A549 (cell line): ENCODE results near the gene FDPS. TPM values are rescaled to one million over a fixed set of nuclear protein-coding genes. Genes with fewer than 3 reads are reported as not detected.
A peak's percentile ranks its signal among the peaks of the same experiment; 100 is the strongest.

ENCODE experiments used
- ATAC-seq, 2 experiments: fragments of 200-7000 bp in 1 of 2; fragments of >200 bp in 1 of 2; cut with Nextera tagmentation in 1 of 2; cut with Tn5 transposase in 1 of 2; 3 replicates each; pipeline versions ENCODE4 v1.8.0 to v1.9.1; 2018 to 2020; ENCODE audit warnings: mild to moderate bottlenecking in 1 of 2, moderate library complexity in 1 of 2
- CTCF ChIA-PET: fragments of 300-600 bp; sonication (Branson Sonifier 250); formaldehyde crosslinking; extraction: SDS; loops from one replicate; lab custom pipeline; 2021; ENCODE audit warnings: antibody characterized with exemption, inconsistent platforms; lab: Yijun Ruan, JAX
- POLR2A ChIA-PET: fragments of 350-600 bp; formaldehyde crosslinking; extraction: SDS; loops from one replicate; lab custom pipeline; 2021; ENCODE audit warnings: antibody characterized with exemption, inconsistent platforms; lab: Yijun Ruan, JAX
- DNase-seq, 2 experiments: peaks; one replicate each; pipeline versions ENCODE4 v3.0.0 to v3.0.0-alpha.2; 2011 to 2016; ENCODE audit warnings: low read depth in 1 of 2, low spot score in 1 of 2
- FAIRE-seq: peaks from 2 replicates; lab custom pipeline; 2011; peaks lifted over from hg19 to GRCh38; lab: Jason Lieb, UNC
- H3K27ac ChIP-seq, 2 experiments: fragments of >200 bp; sonication (Bioruptor Twin); formaldehyde crosslinking; 3 replicates each; pipeline ENCODE4 v1.5.1; 2016 to 2017
- H3K4me1 ChIP-seq: fragments of >200 bp; sonication (Bioruptor Twin); formaldehyde crosslinking; 3 replicates; pipeline ENCODE4 v1.6.1; 2016
- H3K4me2 ChIP-seq: fragments of >200 bp; sonication (Bioruptor Twin); formaldehyde crosslinking; 3 replicates; pipeline ENCODE4 v1.6.1; 2016
- H3K4me3 ChIP-seq: fragments of >200 bp; sonication (Bioruptor Twin); formaldehyde crosslinking; 3 replicates; pipeline ENCODE4 v1.5.1; 2016
- H3K9me3 ChIP-seq: fragments of >200 bp; sonication (Bioruptor Twin); formaldehyde crosslinking; 3 replicates; pipeline ENCODE4 v1.6.1; 2016
- BHLHE40 ChIP-seq: IDR thresholded peaks from 2 replicates; pipeline ENCODE4 v1.6.1; 2012; ENCODE audit warnings: low read depth, low read length, inconsistent platforms
- CBX2 ChIP-seq: fragments of 200-600 bp; sonication (generic); IDR thresholded peaks from 2 replicates; pipeline ENCODE4 v1.6.1; 2016; ENCODE audit warnings: low read depth, mild to moderate bottlenecking, borderline replicate concordance
- CEBPB ChIP-seq, 2 experiments: fragments of >200 bp in 1 of 2; sonication (Bioruptor Twin) in 1 of 2; formaldehyde crosslinking in 1 of 2; IDR thresholded peaks; 2 replicates each; pipeline ENCODE4 v1.6.1; 2012 to 2016
- CHD2 ChIP-seq: fragments of 150-350 bp; IDR thresholded peaks from 2 replicates; pipeline ENCODE4 v1.6.1; 2014; ENCODE audit warnings: low read length; ENCODE audit not compliant: partially characterized antibody
- CHD4 ChIP-seq: fragments of 200-600 bp; sonication (generic); IDR thresholded peaks from 2 replicates; pipeline ENCODE4 v1.6.1; 2016; ENCODE audit warnings: antibody characterized with exemption, mild to moderate bottlenecking, borderline replicate concordance
- FOSB ChIP-seq: fragments of 250-450 bp; sonication (Bioruptor Pico); IDR thresholded peaks from 2 replicates; pipeline ENCODE4 v1.5.0; 2020; ENCODE audit warnings: mild to moderate bottlenecking, moderate library complexity
- FOSL2 ChIP-seq, 2 experiments: fragments of 450-650 bp in 1 of 2; fragments of >200 bp in 1 of 2; sonication (Bioruptor Twin) in 1 of 2; formaldehyde crosslinking; IDR thresholded peaks; 2 replicates each; pipeline versions ENCODE4 v1.5.0 to v1.6.1; 2016 to 2020; ENCODE audit warnings: mild to moderate bottlenecking in 1 of 2, moderate library complexity in 1 of 2
- GATA3 ChIP-seq: IDR thresholded peaks from 2 replicates; pipeline ENCODE4 v1.6.1; 2012; ENCODE audit warnings: borderline replicate concordance
- HDAC2 ChIP-seq: fragments of 200-600 bp; sonication (generic); IDR thresholded peaks from 2 replicates; pipeline ENCODE4 v1.6.1; 2016
- HMGXB4 ChIP-seq: fragments of 250-450 bp; sonication (Bioruptor Pico); IDR thresholded peaks from 2 replicates; pipeline ENCODE4 v1.5.0; 2021; ENCODE audit warnings: mild to moderate bottlenecking, moderate library complexity, borderline replicate concordance
- HOXB5 ChIP-seq: fragments of 250-450 bp; sonication (Bioruptor Pico); IDR thresholded peaks from 2 replicates; pipeline ENCODE4 v1.5.0; 2020; ENCODE audit warnings: mild to moderate bottlenecking, moderate library complexity
- KDM1A ChIP-seq: fragments of 200-600 bp; sonication (generic); IDR thresholded peaks from 2 replicates; pipeline ENCODE4 v1.6.1; 2016; ENCODE audit warnings: low read depth, mild to moderate bottlenecking
- MAZ ChIP-seq: fragments of 150-350 bp; IDR thresholded peaks from 2 replicates; pipeline ENCODE4 v1.6.1; 2014; ENCODE audit warnings: antibody characterized with exemption, low read depth, low read length, borderline replicate concordance
- NR3C1 ChIP-seq: fragments of >200 bp; sonication (Bioruptor Twin); formaldehyde crosslinking; IDR thresholded peaks from 3 replicates; pipeline ENCODE4 v1.6.1; 2017
- PHF8 ChIP-seq: fragments of 200-600 bp; sonication (generic); IDR thresholded peaks from 2 replicates; pipeline ENCODE4 v1.6.1; 2016; ENCODE audit warnings: low read depth, mild to moderate bottlenecking, antibody characterized with exemption, moderate library complexity, borderline replicate concordance
- POLR2AphosphoS2 ChIP-seq: conservative IDR thresholded peaks from 2 replicates; pipeline ENCODE4 v1.6.1; 2012; ENCODE audit warnings: low read length, improper control_type of control experiment, inconsistent platforms
- RAD21 ChIP-seq, 2 experiments: fragments of >200 bp in 1 of 2; sonication (Bioruptor Twin) in 1 of 2; formaldehyde crosslinking in 1 of 2; IDR thresholded peaks in 1 of 2; conservative IDR thresholded peaks in 1 of 2; 2 replicates in 1 of 2; 3 replicates in 1 of 2; pipeline ENCODE4 v1.6.1; 2012 to 2018; ENCODE audit warnings: inconsistent platforms in 1 of 2
- REST ChIP-seq: fragments of 200-600 bp; sonication (generic); IDR thresholded peaks from 2 replicates; pipeline ENCODE4 v1.6.1; 2016; ENCODE audit warnings: antibody characterized with exemption, mild to moderate bottlenecking, moderate library complexity
- RNF2 ChIP-seq: fragments of 200-600 bp; sonication (generic); IDR thresholded peaks from 2 replicates; pipeline ENCODE4 v1.6.1; 2016; ENCODE audit warnings: low read depth, mild to moderate bottlenecking, antibody characterized with exemption, moderate library complexity, borderline replicate concordance
- SREBF2 ChIP-seq: fragments of 450-650 bp; IDR thresholded peaks from 2 replicates; pipeline ENCODE4 v1.6.1; 2014; ENCODE audit warnings: mild to moderate bottlenecking, moderate library complexity
- TFCP2L1 ChIP-seq: fragments of 250-450 bp; sonication (Bioruptor Pico); IDR thresholded peaks from 2 replicates; pipeline ENCODE4 v1.5.0; 2021; ENCODE audit warnings: mild to moderate bottlenecking
- WGBS: methylation state at CpG from one replicate; pipeline ENCODE4 v1.1.6; 2017; ENCODE audit errors: missing lambda C conversion rate; 5-methylcytosine and 5-hydroxymethylcytosine counted together
- polyA plus RNA-seq, 4 experiments: library from polyadenylated mRNA; depleted of rRNA in 3 of 4; stranded (reverse); fragments of >200 nt; fragmentation: RNase III in 1 of 4; extraction: RNeasy Plus Mini Kit Qiagen cat#74134 plus additional on column Dnase treatment in 1 of 4; gene quantifications; 2 replicates in 3 of 4; 3 replicates in 1 of 4; pipeline ENCODE4 v1.2.3, GENCODE V29; 2011 to 2017
- TF ChIP-seq, protein P1 (sequence below): fragments of >200 bp; sonication (Bioruptor Twin); formaldehyde crosslinking; IDR thresholded peaks from 3 replicates; pipeline ENCODE4 v1.5.1; 2016
- TF ChIP-seq, protein P2 (sequence below): IDR thresholded peaks from 2 replicates; pipeline ENCODE4 v1.6.1; 2012

The FDPS gene
- polyA plus RNA-seq, 2 of the 4 experiments (the other 2 are of a cell fraction): 148 to 228 TPM

DNA sequence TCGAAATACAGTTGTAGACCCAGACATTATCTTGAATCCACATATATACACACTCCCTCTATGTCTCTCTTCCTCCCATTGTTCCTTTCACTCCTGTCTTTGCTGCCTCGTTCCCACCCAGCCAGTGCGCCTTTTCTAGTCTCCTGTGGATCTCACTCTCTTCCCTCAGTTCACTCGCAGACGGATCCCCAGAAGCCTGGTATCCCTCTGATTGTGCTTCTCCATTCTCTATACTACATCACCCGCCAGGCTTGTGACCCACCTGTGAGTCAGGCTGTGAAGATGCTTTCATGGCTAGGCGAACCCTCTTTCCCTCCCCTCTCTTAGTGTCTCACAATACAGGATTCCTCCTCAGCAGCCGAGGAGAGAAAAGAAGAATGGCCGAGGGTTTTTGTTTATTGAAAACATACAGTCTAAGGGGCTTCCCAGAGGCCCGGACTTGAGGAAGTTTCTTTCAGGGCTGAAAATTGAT is 29.9 kb upstream of the FDPS start:
- FAIRE-seq (no peak), ATAC-seq (no peak; a peak in 2 of 6 replicates), DNase-seq (no peak)
- Histone ChIP-seq H3K4me1 (peaks cover 12% of the 10 kb centered on the region; the same call in 2 of the 3 replicates), H3K4me3 (no peak overlapping the region; the same call in 2 of the 3 replicates), H3K4me2 (peak overlapping the region; percentile 95), H3K9me3 (no peaks in the 10 kb centered on the region), H3K27ac (no peak overlapping the region)
- CTCF ChIA-PET: interaction anchor here (0.6 to 4.7 kb wide), 18 partner anchors 12 to 406 kb away, joined by 3 to 44 read pairs (median 6); partner anchors contain the start of genes ENTREP3, PKLR and RUSC1
- TF ChIP-seq KDM1A (no peak), RAD21 (conservative IDR thresholded peaks at IDR 0.05 in 1 of 2, IDR thresholded peaks at IDR 0.05 in 1 of 2) (no peak), FOSB (CRISPR knock-in tag) (no peak), CEBPB (IDR thresholded peaks at IDR 0.05) (no peak), HMGXB4 (no peak)
- POLR2A ChIA-PET: interaction anchor here (1.0 to 2.0 kb wide), 2 partner anchors 30 to 45 kb away, joined by 3 to 5 read pairs; partner anchors contain the start of gene FDPS
- 79% methylated on average over 10 of the region's 10 CpGs for WGBS

DNA sequence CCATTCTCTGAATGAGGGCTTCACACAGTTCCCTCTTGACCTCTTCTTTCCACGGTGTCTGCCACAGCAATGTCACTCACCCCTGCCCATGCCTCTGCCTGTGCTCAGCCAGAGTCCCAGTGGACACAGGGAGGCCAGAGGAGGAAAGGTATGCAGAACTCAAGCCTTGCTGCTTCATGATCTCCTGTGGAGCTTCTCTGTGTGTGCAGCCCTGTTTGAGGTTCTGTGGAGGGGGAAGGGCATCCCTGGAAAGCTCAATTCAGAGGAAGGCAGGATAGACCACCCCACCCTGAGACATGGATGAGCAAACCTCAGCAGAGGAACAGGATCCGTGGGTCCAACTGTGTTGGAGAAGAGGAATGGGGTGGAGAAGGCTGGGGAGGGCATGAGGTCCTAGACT is 29.4 kb upstream of the FDPS start:
- POLR2A ChIA-PET: interaction anchor here (2.0 kb wide), 1 partner anchor 44 kb away, joined by 5 read pairs; no protein-coding TSS in a partner anchor

GRCh38 chr1:155282488-155283091 is 26.1 kb upstream of the FDPS start:
- Histone ChIP-seq H3K4me3 (no peak overlapping the region), H3K4me2 (no peak overlapping the region), H3K9me3 (no peaks in the 10 kb centered on the region), H3K27ac (no peak overlapping the region), H3K4me1 (peaks cover 9% of the 10 kb centered on the region; the same call in 2 of the 3 replicates)
- no peak for ATAC-seq
- ChIA-PET CTCF (interaction anchor here (0.6 to 4.7 kb wide), 6 partner anchors 24 to 354 kb away, joined by 3 to 44 read pairs (median 10); partner anchors contain the start of gene RUSC1), POLR2A (no interaction called here)
- no peak for FAIRE-seq
- TF ChIP-seq CEBPB (IDR thresholded peaks at IDR 0.05): no peak
- no peak for TF ChIP-seq NR3C1
- TF ChIP-seq, protein P1, sequence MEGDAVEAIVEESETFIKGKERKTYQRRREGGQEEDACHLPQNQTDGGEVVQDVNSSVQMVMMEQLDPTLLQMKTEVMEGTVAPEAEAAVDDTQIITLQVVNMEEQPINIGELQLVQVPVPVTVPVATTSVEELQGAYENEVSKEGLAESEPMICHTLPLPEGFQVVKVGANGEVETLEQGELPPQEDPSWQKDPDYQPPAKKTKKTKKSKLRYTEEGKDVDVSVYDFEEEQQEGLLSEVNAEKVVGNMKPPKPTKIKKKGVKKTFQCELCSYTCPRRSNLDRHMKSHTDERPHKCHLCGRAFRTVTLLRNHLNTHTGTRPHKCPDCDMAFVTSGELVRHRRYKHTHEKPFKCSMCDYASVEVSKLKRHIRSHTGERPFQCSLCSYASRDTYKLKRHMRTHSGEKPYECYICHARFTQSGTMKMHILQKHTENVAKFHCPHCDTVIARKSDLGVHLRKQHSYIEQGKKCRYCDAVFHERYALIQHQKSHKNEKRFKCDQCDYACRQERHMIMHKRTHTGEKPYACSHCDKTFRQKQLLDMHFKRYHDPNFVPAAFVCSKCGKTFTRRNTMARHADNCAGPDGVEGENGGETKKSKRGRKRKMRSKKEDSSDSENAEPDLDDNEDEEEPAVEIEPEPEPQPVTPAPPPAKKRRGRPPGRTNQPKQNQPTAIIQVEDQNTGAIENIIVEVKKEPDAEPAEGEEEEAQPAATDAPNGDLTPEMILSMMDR: no peak
- no peak for TF ChIP-seq TFCP2L1
- TF ChIP-seq SREBF2: no peak
- no peak for TF ChIP-seq GATA3
- no peak for TF ChIP-seq REST
- TF ChIP-seq FOSB (CRISPR knock-in tag): no peak
- TF ChIP-seq CHD2: no peak
- TF ChIP-seq, protein P2, sequence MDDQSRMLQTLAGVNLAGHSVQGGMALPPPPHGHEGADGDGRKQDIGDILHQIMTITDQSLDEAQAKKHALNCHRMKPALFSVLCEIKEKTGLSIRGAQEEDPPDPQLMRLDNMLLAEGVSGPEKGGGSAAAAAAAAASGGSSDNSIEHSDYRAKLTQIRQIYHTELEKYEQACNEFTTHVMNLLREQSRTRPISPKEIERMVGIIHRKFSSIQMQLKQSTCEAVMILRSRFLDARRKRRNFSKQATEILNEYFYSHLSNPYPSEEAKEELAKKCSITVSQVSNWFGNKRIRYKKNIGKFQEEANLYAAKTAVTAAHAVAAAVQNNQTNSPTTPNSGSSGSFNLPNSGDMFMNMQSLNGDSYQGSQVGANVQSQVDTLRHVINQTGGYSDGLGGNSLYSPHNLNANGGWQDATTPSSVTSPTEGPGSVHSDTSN: no peak
- TF ChIP-seq MAZ: no peak
- TF ChIP-seq HDAC2: no peak
- no peak for TF ChIP-seq RNF2
- DNase-seq: no peak
- 95% methylated on average over 23 of the region's 29 CpGs for WGBS

More for the DNA sequence above, 29.4 kb upstream of the FDPS start:
- Histone ChIP-seq H3K27ac (no peak overlapping the region), H3K4me2 (no peak overlapping the region), H3K4me3 (no peak overlapping the region), H3K9me3 (no peaks in the 10 kb centered on the region), H3K4me1 (peaks cover 9% of the 10 kb centered on the region; the same call in 2 of the 3 replicates)
- TF ChIP-seq CBX2 (no peak), FOSL2 (IDR thresholded peaks at IDR 0.05) (no peak), FOSL2 (CRISPR knock-in tag; IDR thresholded peaks at IDR 0.05) (no peak), CHD2 (no peak), BHLHE40 (no peak), POLR2AphosphoS2 (no peak), PHF8 (no peak), CHD4 (no peak), HOXB5 (CRISPR knock-in tag) (no peak)
- FAIRE-seq (no peak), ATAC-seq (no peak), DNase-seq (no peak)
- 77% methylated on average over 2 of the region's 2 CpGs for WGBS
- CTCF ChIA-PET: interaction anchor here (0.6 to 4.7 kb wide), 12 partner anchors 12 to 313 kb away, joined by 3 to 44 read pairs (median 10); partner anchors contain the start of genes PKLR and RUSC1
